IMR-90 (cell line): ENCODE results near the gene CTNND2. TPM values are rescaled to one million over a fixed set of nuclear protein-coding genes. Genes with fewer than 3 reads are reported as not detected.

Source experiments
- ATAC-seq: fragments of 200-7000 bp; cut with Tn5 transposase; 2 replicates; pipeline ENCODE4 v1.9.1; 2020; ENCODE audit warnings: low read depth, mild to moderate bottlenecking, moderate library complexity
- BruUV-seq: library from RNA; stranded (reverse); fragments of 400-500 nt; replicated peaks from 2 replicates; lab custom pipeline; 2021; lab: Mats Ljungman, UMichigan
- CTCF ChIA-PET: fragments of 300-600 bp; formaldehyde crosslinking; extraction: SDS; loops from one replicate; lab custom pipeline; 2021; ENCODE audit warnings: antibody characterized with exemption; lab: Yijun Ruan, JAX
- POLR2A ChIA-PET: fragments of 300-600 bp; sonication (Branson Sonifier 250); formaldehyde crosslinking; loops from one replicate; lab custom pipeline; 2022; ENCODE audit warnings: antibody characterized with exemption; ENCODE audit not compliant: unreplicated experiment; lab: Charles Lee
- DNase-seq: peaks from one replicate; pipeline ENCODE4 v3.0.0; 2013
- H2AFZ ChIP-seq: replicated peaks from 2 replicates; pipeline ENCODE3; 2013; ENCODE audit warnings: low read length, mild to moderate bottlenecking; ENCODE audit not compliant: poor library complexity
- H2AK5ac ChIP-seq: 2 replicates; pipeline ENCODE4 v1.6.1; 2013; ENCODE audit warnings: low read depth, low read length, inconsistent platforms
- H2AK9ac ChIP-seq: replicated peaks from 2 replicates; pipeline ENCODE3; 2013; ENCODE audit warnings: mild to moderate bottlenecking, low read depth, low read length, moderate library complexity; ENCODE audit not compliant: poor library complexity
- H2BK120ac ChIP-seq: 2 replicates; pipeline ENCODE4 v1.6.1; 2013; ENCODE audit warnings: low read depth, low read length, inconsistent platforms
- H2BK15ac ChIP-seq: 3 replicates; pipeline ENCODE4 v1.6.1; 2013; ENCODE audit warnings: low read depth, low read length, inconsistent platforms
- H2BK20ac ChIP-seq: 2 replicates; pipeline ENCODE4 v1.6.1; 2013; ENCODE audit warnings: low read depth, mild to moderate bottlenecking, inconsistent platforms, low read length, moderate library complexity
- H2BK5ac ChIP-seq: 2 replicates; pipeline ENCODE4 v1.6.1; 2013; ENCODE audit warnings: mild to moderate bottlenecking, low read depth, low read length, inconsistent platforms; ENCODE audit not compliant: poor library complexity, severe bottlenecking
- H3K14ac ChIP-seq: replicated peaks from 2 replicates; pipeline ENCODE4 v1.6.1; 2013; ENCODE audit warnings: low read depth, low read length, inconsistent platforms
- H3K18ac ChIP-seq: 2 replicates; pipeline ENCODE4 v1.6.1; 2013; ENCODE audit warnings: low read depth, low read length, control low read depth
- H3K23ac ChIP-seq: 2 replicates; pipeline ENCODE4 v1.6.1; 2013; ENCODE audit warnings: low read depth, low read length, inconsistent platforms
- H3K27ac ChIP-seq: 2 replicates; pipeline ENCODE4 v1.5.1; 2013; ENCODE audit warnings: mild to moderate bottlenecking, control low read depth, low read length; ENCODE audit not compliant: insufficient read depth
- H3K27me3 ChIP-seq: 2 replicates; pipeline ENCODE4 v1.6.1; 2013; ENCODE audit warnings: low read length; ENCODE audit not compliant: control insufficient read depth, insufficient read depth
- H3K36me3 ChIP-seq: 2 replicates; pipeline ENCODE4 v1.6.1; 2013; ENCODE audit warnings: low read length, mixed read lengths; ENCODE audit not compliant: control insufficient read depth, insufficient read depth
- H3K4ac ChIP-seq: 2 replicates; pipeline ENCODE4 v1.6.1; 2013; ENCODE audit warnings: low read depth, low read length, inconsistent platforms
- H3K4me1 ChIP-seq: 2 replicates; pipeline ENCODE4 v1.6.1; 2013; ENCODE audit warnings: low read length, mixed read lengths; ENCODE audit not compliant: control insufficient read depth, insufficient read depth
- H3K4me2 ChIP-seq: 2 replicates; pipeline ENCODE4 v1.6.1; 2013; ENCODE audit warnings: low read depth, mild to moderate bottlenecking, control low read depth, low read length, moderate library complexity
- H3K4me3 ChIP-seq: 2 replicates; pipeline ENCODE4 v1.5.1; 2013; ENCODE audit warnings: low read depth, mild to moderate bottlenecking, control low read depth, low read length, moderate library complexity; ENCODE audit not compliant: insufficient read depth
- H3K56ac ChIP-seq: 2 replicates; pipeline ENCODE4 v1.6.1; 2013; ENCODE audit warnings: low read length, inconsistent platforms; ENCODE audit not compliant: insufficient read depth; ENCODE audit errors: extremely low read depth
- H3K79me1 ChIP-seq, 2 experiments: 2 replicates each; pipeline ENCODE4 v1.6.1; 2013; ENCODE audit warnings: low read length in 2 of 2, inconsistent platforms in 1 of 2, low read depth in 1 of 2
- H3K9ac ChIP-seq: 2 replicates; pipeline ENCODE4 v1.6.1; 2013; ENCODE audit warnings: low read depth, low read length, control low read depth
- H3K9me1 ChIP-seq: 2 replicates; pipeline ENCODE4 v1.6.1; 2013; ENCODE audit warnings: low read length, inconsistent platforms; ENCODE audit not compliant: insufficient read depth
- H3K9me3 ChIP-seq: 2 replicates; pipeline ENCODE4 v1.6.1; 2013; ENCODE audit warnings: low read length; ENCODE audit not compliant: control insufficient read depth, insufficient read depth
- H4K20me1 ChIP-seq: 2 replicates; pipeline ENCODE4 v1.6.1; 2013; ENCODE audit warnings: low read length, inconsistent platforms; ENCODE audit not compliant: insufficient read depth
- H4K5ac ChIP-seq: 2 replicates; pipeline ENCODE4 v1.6.1; 2013; ENCODE audit warnings: mild to moderate bottlenecking, low read depth, low read length, control low read depth
- H4K8ac ChIP-seq, 2 experiments: 2 replicates each; pipeline ENCODE4 v1.6.1; 2013; ENCODE audit warnings: low read depth in 2 of 2, low read length in 2 of 2, control low read depth in 1 of 2, inconsistent platforms in 1 of 2
- H4K91ac ChIP-seq: 2 replicates; pipeline ENCODE4 v1.6.1; 2013; ENCODE audit warnings: low read depth, low read length, inconsistent platforms; ENCODE audit not compliant: insufficient read depth
- CEBPB ChIP-seq: IDR thresholded peaks from 2 replicates; pipeline ENCODE4 v1.6.1; 2012; ENCODE audit warnings: low read depth, low read length, improper control_type of control experiment
- CHD1 ChIP-seq: IDR thresholded peaks from 2 replicates; pipeline ENCODE4 v1.6.1; 2012; ENCODE audit warnings: low read depth, low read length, improper control_type of control experiment
- CTCF ChIP-seq: conservative IDR thresholded peaks from 2 replicates; pipeline ENCODE4 v1.5.1; 2012; ENCODE audit warnings: mild to moderate bottlenecking, low read depth, low read length, improper control_type of control experiment
- MAZ ChIP-seq: IDR thresholded peaks from 2 replicates; pipeline ENCODE4 v1.6.1; 2012; ENCODE audit warnings: low read depth, mild to moderate bottlenecking, low read length, improper control_type of control experiment, moderate library complexity, borderline replicate concordance
- MXI1 ChIP-seq: IDR thresholded peaks from 2 replicates; pipeline ENCODE4 v1.6.1; 2012; ENCODE audit warnings: low read depth, mild to moderate bottlenecking, low read length, moderate library complexity, borderline replicate concordance
- NFE2L2 ChIP-seq: fragments of 150-350 bp; IDR thresholded peaks from 2 replicates; pipeline ENCODE4 v1.6.1; 2016; ENCODE audit warnings: low read depth, mild to moderate bottlenecking, low read length
- POLR2A ChIP-seq: IDR thresholded peaks from 2 replicates; pipeline ENCODE4 v1.6.1; 2012; ENCODE audit warnings: mild to moderate bottlenecking, low read depth, low read length
- RAD21 ChIP-seq: IDR thresholded peaks from 2 replicates; pipeline ENCODE4 v1.6.1; 2012; ENCODE audit warnings: low read length, improper control_type of control experiment
- RCOR1 ChIP-seq: IDR thresholded peaks from 2 replicates; pipeline ENCODE4 v1.6.1; 2012; ENCODE audit warnings: mild to moderate bottlenecking, low read length, improper control_type of control experiment; ENCODE audit not compliant: insufficient replicate concordance
- RFX5 ChIP-seq: IDR thresholded peaks from 2 replicates; pipeline ENCODE4 v1.8.0; 2012; ENCODE audit warnings: low read depth, mild to moderate bottlenecking, low read length, moderate library complexity
- SMC3 ChIP-seq: fragments of 150-350 bp; IDR thresholded peaks from 2 replicates; pipeline ENCODE4 v1.6.1; 2016; ENCODE audit warnings: low read depth, mild to moderate bottlenecking, antibody characterized with exemption, low read length, moderate library complexity
- WGBS, 2 experiments: methylation state at CpG; one replicate each; pipeline versions ENCODE4 v1.1.5 to v1.1.7; 2013; ENCODE audit warnings: missing lambda C conversion rate in 2 of 2; ENCODE audit not compliant: insufficient read length in 1 of 2; ENCODE audit errors: extremely low coverage in 2 of 2; 5-methylcytosine and 5-hydroxymethylcytosine counted together
- dilution Hi-C: fragments of 300-500 bp; cut with HindIII; formaldehyde crosslinking; loops from one replicate; pipeline ENCODE4 v1.14.3; 2018; ENCODE audit warnings: low sequenced_read_pairs; ENCODE audit not compliant: unreplicated experiment
- in situ Hi-C: fragments of 300-500 bp; cut with MboI; formaldehyde crosslinking; loops from 3 replicates; pipeline ENCODE4 v1.14.3; 2019; ENCODE audit warnings: low sequenced_read_pairs, inconsistent platforms, mixed read lengths
- intact Hi-C: fragments of 100-400 bp; cut with micrococcal nuclease; formaldehyde crosslinking; loops from 2 replicates; pipeline ENCODE4 v1.10.0; 2022
- polyA plus RNA-seq, 3 experiments: library from polyadenylated mRNA; depleted of rRNA; stranded (reverse); fragments of >200 nt; gene quantifications; 2 replicates each; pipeline ENCODE4 v1.2.3, GENCODE V29; 2012; ENCODE audit warnings: low replicate concordance in 1 of 3
- total RNA-seq: library from RNA; depleted of rRNA; stranded (reverse); fragments of >200 nt; gene quantifications from 2 replicates; pipeline ENCODE4 v1.2.3, GENCODE V29; 2012
- TF ChIP-seq, protein P1 (sequence below): fragments of 150-350 bp; IDR thresholded peaks from 2 replicates; pipeline ENCODE4 v1.6.1; 2016; ENCODE audit warnings: low read depth, mild to moderate bottlenecking, low read length, moderate library complexity, borderline replicate concordance
- TF ChIP-seq, protein P2 (sequence below): fragments of 150-350 bp; IDR thresholded peaks from 2 replicates; pipeline ENCODE4 v1.6.1; 2017; ENCODE audit warnings: mild to moderate bottlenecking, antibody characterized with exemption, low read length, low read depth

CTNND2 gene
- total and polyA plus RNA-seq, 2 of the 4 experiments (the other 2 are of a cell fraction) = not detected

GRCh38 chr5:11483630-11484029 lies 420.6 kb downstream of the CTNND2 start:
- H2AK5ac ChIP-seq = no peak overlapping the region
- intact Hi-C loops = no loop called here
- H4K91ac ChIP-seq = no peak overlapping the region
- no peak overlapping the region for H2BK5ac ChIP-seq
- in situ Hi-C loops = no loop called here
- H3K56ac ChIP-seq = no peak overlapping the region
- H2AK9ac ChIP-seq = no peak overlapping the region
- no peak for TF ChIP-seq CHD1
- TF ChIP-seq RAD21 = no peak
- TF ChIP-seq MXI1 = no peak
- TF ChIP-seq, protein P1, sequence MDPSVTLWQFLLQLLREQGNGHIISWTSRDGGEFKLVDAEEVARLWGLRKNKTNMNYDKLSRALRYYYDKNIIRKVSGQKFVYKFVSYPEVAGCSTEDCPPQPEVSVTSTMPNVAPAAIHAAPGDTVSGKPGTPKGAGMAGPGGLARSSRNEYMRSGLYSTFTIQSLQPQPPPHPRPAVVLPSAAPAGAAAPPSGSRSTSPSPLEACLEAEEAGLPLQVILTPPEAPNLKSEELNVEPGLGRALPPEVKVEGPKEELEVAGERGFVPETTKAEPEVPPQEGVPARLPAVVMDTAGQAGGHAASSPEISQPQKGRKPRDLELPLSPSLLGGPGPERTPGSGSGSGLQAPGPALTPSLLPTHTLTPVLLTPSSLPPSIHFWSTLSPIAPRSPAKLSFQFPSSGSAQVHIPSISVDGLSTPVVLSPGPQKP = no peak
- TF ChIP-seq RCOR1 = no peak
- no peak for TF ChIP-seq CEBPB
- no peak for TF ChIP-seq NFE2L2
- TF ChIP-seq SMC3 = no peak
- TF ChIP-seq MAZ = no peak
- TF ChIP-seq, protein P2, sequence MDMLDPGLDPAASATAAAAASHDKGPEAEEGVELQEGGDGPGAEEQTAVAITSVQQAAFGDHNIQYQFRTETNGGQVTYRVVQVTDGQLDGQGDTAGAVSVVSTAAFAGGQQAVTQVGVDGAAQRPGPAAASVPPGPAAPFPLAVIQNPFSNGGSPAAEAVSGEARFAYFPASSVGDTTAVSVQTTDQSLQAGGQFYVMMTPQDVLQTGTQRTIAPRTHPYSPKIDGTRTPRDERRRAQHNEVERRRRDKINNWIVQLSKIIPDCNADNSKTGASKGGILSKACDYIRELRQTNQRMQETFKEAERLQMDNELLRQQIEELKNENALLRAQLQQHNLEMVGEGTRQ = no peak
- no peak for TF ChIP-seq RFX5
- TF ChIP-seq POLR2A = no peak
- no peak for TF ChIP-seq CTCF
- dilution Hi-C loops = no loop called here
- H3K9me3 ChIP-seq = peaks cover 8% of the 10 kb centered on the region; the same call in 1 of the 2 replicates
- H2BK120ac ChIP-seq = no peak overlapping the region
- H3K27me3 ChIP-seq = no peaks in the 10 kb centered on the region
- H4K20me1 ChIP-seq = no peaks in the 10 kb centered on the region
- no peak overlapping the region for H4K8ac ChIP-seq
- CTCF ChIA-PET = no interaction called here
- no peak overlapping the region for H3K4me2 ChIP-seq
- no TSS peak for BruUV-seq
- no peak overlapping the region for H3K4ac ChIP-seq
- no peak overlapping the region for H3K14ac ChIP-seq
- H2AFZ ChIP-seq = no peak overlapping the region
- WGBS, 2 experiments = 40% methylated on average over 1 of the region's 5 CpGs; no CpG with 5 or more reads in 1 of the 2 experiments
- no peak overlapping the region for H3K27ac ChIP-seq
- H3K4me1 ChIP-seq = no peaks in the 10 kb centered on the region
- POLR2A ChIA-PET = no interaction called here
- no peaks in the 10 kb centered on the region for H3K9me1 ChIP-seq
- H3K79me1 ChIP-seq = no peaks in the 10 kb centered on the region
- ATAC-seq (no peak), DNase-seq (no peak)
- no peak overlapping the region for H3K23ac ChIP-seq
- no peak overlapping the region for H2BK15ac ChIP-seq
- H3K36me3 ChIP-seq = no peaks in the 10 kb centered on the region
- H3K18ac ChIP-seq = no peak overlapping the region
- no peak overlapping the region for H4K5ac ChIP-seq
- H3K4me3 ChIP-seq = no peak overlapping the region
- H3K9ac ChIP-seq = no peak overlapping the region
- no peak overlapping the region for H2BK20ac ChIP-seq
